Loucy (cell line): ENCODE measurements around the gene ATXN7L3.

Source experiments
- H2AFZ ChIP-seq: fragments of 200-600 bp; sonication (generic); 2 replicates; pipeline ENCODE4 v1.6.0; 2016; ENCODE audit warnings: antibody characterized with exemption, mild to moderate bottlenecking, low read length, moderate library complexity
- H3F3A ChIP-seq: fragments of 200-600 bp; 2 replicates; pipeline ENCODE4 v1.6.0; 2016; ENCODE audit warnings: antibody characterized with exemption, low read depth, mild to moderate bottlenecking
- H3K27me3 ChIP-seq: fragments of 200-600 bp; sonication (generic); 2 replicates; pipeline ENCODE4 v1.6.1; 2014; ENCODE audit warnings: low read length, mild to moderate bottlenecking; ENCODE audit not compliant: insufficient read depth, poor library complexity, severe bottlenecking
- H3K36me3 ChIP-seq: fragments of 200-600 bp; sonication (generic); 2 replicates; pipeline ENCODE4 v1.6.1; 2016; ENCODE audit warnings: low read length; ENCODE audit not compliant: insufficient read depth
- H3K4me1 ChIP-seq: fragments of 200-600 bp; sonication (generic); 2 replicates; pipeline ENCODE4 v1.5.1; 2014; ENCODE audit warnings: low read length, mild to moderate bottlenecking; ENCODE audit not compliant: insufficient read depth, poor library complexity, severe bottlenecking
- H3K4me2 ChIP-seq: fragments of 200-600 bp; sonication (generic); 2 replicates; pipeline ENCODE4 v1.6.0; 2014; ENCODE audit warnings: antibody characterized with exemption, low read length, low read depth, mild to moderate bottlenecking; ENCODE audit not compliant: poor library complexity, severe bottlenecking
- H3K4me3 ChIP-seq: fragments of 200-600 bp; sonication (generic); 2 replicates; pipeline ENCODE4 v1.5.1; 2014; ENCODE audit warnings: low read length, mild to moderate bottlenecking, mixed read lengths; ENCODE audit not compliant: poor library complexity, severe bottlenecking
- H3K79me2 ChIP-seq: fragments of 200-600 bp; sonication (generic); 2 replicates; pipeline ENCODE4 v1.6.1; 2014; ENCODE audit warnings: low read length; ENCODE audit not compliant: insufficient read depth
- H3K9ac ChIP-seq: fragments of 200-600 bp; sonication (generic); 2 replicates; pipeline ENCODE4 v1.6.0; 2014; ENCODE audit warnings: mild to moderate bottlenecking, low read depth, low read length, moderate library complexity; ENCODE audit not compliant: poor library complexity, severe bottlenecking
- H3K9me2 ChIP-seq: fragments of 200-600 bp; sonication (generic); replicated peaks from 2 replicates; pipeline ENCODE4 v1.6.1; 2016; ENCODE audit warnings: low read depth, low read length, mixed read lengths
- H3K9me3 ChIP-seq: fragments of 200-600 bp; sonication (generic); 2 replicates; pipeline ENCODE4 v1.6.1; 2014; ENCODE audit warnings: mild to moderate bottlenecking, antibody characterized with exemption, low read length, low read depth; ENCODE audit not compliant: insufficient read depth
- H4K20me1 ChIP-seq: fragments of 200-600 bp; sonication (generic); 2 replicates; pipeline ENCODE4 v1.6.0; 2014; ENCODE audit warnings: antibody characterized with exemption, low read length, mild to moderate bottlenecking; ENCODE audit not compliant: insufficient read depth, poor library complexity, severe bottlenecking
- EZH2phosphoT487 ChIP-seq: fragments of 200-600 bp; IDR thresholded peaks from 2 replicates; pipeline ENCODE4 v1.6.1; 2018; ENCODE audit warnings: antibody characterized with exemption, mild to moderate bottlenecking, moderate library complexity, borderline replicate concordance
- TF ChIP-seq, protein P1 (sequence below): fragments of 200-600 bp; sonication (generic); conservative IDR thresholded peaks from 2 replicates; pipeline ENCODE4 v1.5.1; 2014; ENCODE audit warnings: mild to moderate bottlenecking, antibody characterized with exemption, low read length

Gene ATXN7L3

DNA sequence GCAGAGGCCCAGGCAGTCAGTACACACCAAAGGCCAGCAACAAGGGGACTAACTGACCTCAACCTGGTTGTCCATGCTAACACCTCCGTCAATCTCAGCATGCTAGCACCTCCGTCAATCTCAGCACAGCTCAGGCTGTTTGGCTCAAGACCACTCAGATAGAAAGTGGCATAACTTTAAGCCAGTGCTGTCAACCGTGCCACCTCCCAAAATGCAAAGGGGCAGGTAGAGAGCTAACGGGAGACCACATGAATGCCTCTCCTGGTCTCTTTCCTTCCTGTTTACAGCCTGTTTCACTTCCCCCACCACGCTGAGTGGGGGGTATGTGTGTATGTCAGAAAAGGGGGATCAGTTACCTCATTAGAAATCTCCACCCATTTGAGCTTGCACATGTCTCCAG is 16.5 kb upstream of the ATXN7L3 start:
- TF ChIP-seq, protein P1, sequence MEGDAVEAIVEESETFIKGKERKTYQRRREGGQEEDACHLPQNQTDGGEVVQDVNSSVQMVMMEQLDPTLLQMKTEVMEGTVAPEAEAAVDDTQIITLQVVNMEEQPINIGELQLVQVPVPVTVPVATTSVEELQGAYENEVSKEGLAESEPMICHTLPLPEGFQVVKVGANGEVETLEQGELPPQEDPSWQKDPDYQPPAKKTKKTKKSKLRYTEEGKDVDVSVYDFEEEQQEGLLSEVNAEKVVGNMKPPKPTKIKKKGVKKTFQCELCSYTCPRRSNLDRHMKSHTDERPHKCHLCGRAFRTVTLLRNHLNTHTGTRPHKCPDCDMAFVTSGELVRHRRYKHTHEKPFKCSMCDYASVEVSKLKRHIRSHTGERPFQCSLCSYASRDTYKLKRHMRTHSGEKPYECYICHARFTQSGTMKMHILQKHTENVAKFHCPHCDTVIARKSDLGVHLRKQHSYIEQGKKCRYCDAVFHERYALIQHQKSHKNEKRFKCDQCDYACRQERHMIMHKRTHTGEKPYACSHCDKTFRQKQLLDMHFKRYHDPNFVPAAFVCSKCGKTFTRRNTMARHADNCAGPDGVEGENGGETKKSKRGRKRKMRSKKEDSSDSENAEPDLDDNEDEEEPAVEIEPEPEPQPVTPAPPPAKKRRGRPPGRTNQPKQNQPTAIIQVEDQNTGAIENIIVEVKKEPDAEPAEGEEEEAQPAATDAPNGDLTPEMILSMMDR: no peak
- no peak for TF ChIP-seq EZH2phosphoT487
- Histone ChIP-seq H3K79me2 (peaks cover 59% of the 10 kb centered on the region), H4K20me1 (peaks cover 41% of the 10 kb centered on the region), H3K4me3 (peak overlapping the region; percentile 100), H3K9me2 (no peaks in the 10 kb centered on the region), H3K4me2 (peak overlapping the region; percentile 92), H3K9ac (peak overlapping the region; percentile 98), H3K27me3 (peaks cover 5% of the 10 kb centered on the region), H3K4me1 (peaks cover 28% of the 10 kb centered on the region), H2AFZ (no peak overlapping the region), H3F3A (no peaks in the 10 kb centered on the region), H3K36me3 (peaks cover 48% of the 10 kb centered on the region; the same call in 1 of the 2 replicates), H3K9me3 (no peaks in the 10 kb centered on the region)

DNA sequence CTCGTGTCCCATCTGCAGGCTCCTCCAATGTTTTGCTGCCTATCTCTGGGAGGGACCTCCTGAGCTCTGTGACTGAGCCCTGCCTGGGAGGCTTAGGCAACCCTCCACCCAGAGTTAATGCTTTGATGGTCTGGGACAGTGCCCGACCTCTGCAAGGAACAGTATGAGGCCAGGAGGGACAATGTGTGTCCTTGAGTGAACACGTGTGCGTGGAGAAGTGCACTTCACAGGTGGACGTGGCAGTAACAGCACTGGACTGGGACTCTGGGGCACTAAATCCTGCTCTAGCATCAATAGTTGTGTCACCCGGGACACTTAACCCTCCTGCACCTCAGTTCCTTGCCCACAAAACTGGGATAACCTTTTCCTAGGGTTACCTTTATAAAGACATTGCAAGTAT is 15.2 kb upstream of the ATXN7L3 start:
- no peak overlapping the region for H3K4me2 ChIP-seq
- no peak overlapping the region for H2AFZ ChIP-seq
- peaks cover 28% of the 10 kb centered on the region for H3K4me1 ChIP-seq
- H3K9ac ChIP-seq: no peak overlapping the region
- H3K9me3 ChIP-seq: no peaks in the 10 kb centered on the region
- H3K4me3 ChIP-seq: no peak overlapping the region
- H3K79me2 ChIP-seq: peaks cover 49% of the 10 kb centered on the region
- no peaks in the 10 kb centered on the region for H3K27me3 ChIP-seq
- peaks cover 58% of the 10 kb centered on the region; the same call in 1 of the 2 replicates for H3K36me3 ChIP-seq
- H4K20me1 ChIP-seq: peaks cover 41% of the 10 kb centered on the region
- no peaks in the 10 kb centered on the region for H3F3A ChIP-seq
- TF ChIP-seq, protein P1: no peak
- H3K9me2 ChIP-seq: no peaks in the 10 kb centered on the region

DNA sequence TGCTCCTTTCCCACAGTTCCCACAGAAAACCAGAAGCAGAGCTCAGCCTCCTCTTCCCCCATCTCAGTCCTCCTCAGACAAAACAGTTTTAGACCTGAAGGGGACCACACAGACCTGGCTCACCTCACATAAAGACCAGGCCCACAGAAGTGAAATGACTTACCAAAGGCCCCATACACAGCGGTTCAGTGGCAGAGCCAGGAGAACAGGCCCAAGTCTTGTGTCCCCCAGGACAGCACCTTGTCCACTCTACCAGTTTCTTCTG is 14.5 kb upstream of the ATXN7L3 start:
- H3K79me2 ChIP-seq: peaks cover 49% of the 10 kb centered on the region
- no peak overlapping the region for H3K4me3 ChIP-seq
- TF ChIP-seq, protein P1: no peak
- no peak for TF ChIP-seq EZH2phosphoT487
- peaks cover 28% of the 10 kb centered on the region for H3K4me1 ChIP-seq
- no peak overlapping the region for H2AFZ ChIP-seq
- H3F3A ChIP-seq: no peaks in the 10 kb centered on the region
- H3K9me2 ChIP-seq: no peaks in the 10 kb centered on the region
- H3K9me3 ChIP-seq: no peaks in the 10 kb centered on the region
- H3K36me3 ChIP-seq: peaks cover 65% of the 10 kb centered on the region; the same call in 1 of the 2 replicates
- H4K20me1 ChIP-seq: peaks cover 41% of the 10 kb centered on the region
- no peaks in the 10 kb centered on the region for H3K27me3 ChIP-seq
- H3K4me2 ChIP-seq: no peak overlapping the region
- no peak overlapping the region for H3K9ac ChIP-seq
